M059J (cell line): ENCODE data around the gene TIGD4. TPM values are rescaled to one million over a fixed set of nuclear protein-coding genes. Genes with fewer than 3 reads are reported as not detected.
"Not testable (repeated sequence)": the region's sequence is repeated elsewhere in the genome, so short reads cannot be mapped to it uniquely, and the experiment has no call there.

Experiments used
- DNase-seq: peaks from one replicate; pipeline ENCODE4 v3.0.0-alpha.2; 2012; ENCODE audit warnings: low read depth
- total RNA-seq: library from RNA; depleted of rRNA; stranded (reverse); fragments of >200 nt; shearing (Covaris generic); gene quantifications from 2 replicates; pipeline ENCODE4 v1.2.3, GENCODE V29; 2014

TIGD4 gene
- total RNA-seq, 1 experiment from 2014 or later, result 0.30 TPM

GRCh38 chr4:152784490-152785350 is 5.2 kb upstream of the TIGD4 start:
- peak; percentile 19 for DNase-seq

GRCh38 chr4:152780267-152780778 is 793 bp upstream of the TIGD4 start:
- DNase-seq, result peak; percentile 39

GRCh38 chr4:152778656-152779512 is 646 bp downstream of the TIGD4 start:
- no peak for DNase-seq

- DNase-seq, result no peak
Measured at GRCh38 chr4:152777488-152777887, 2.0 kb downstream of the TIGD4 start.

GRCh38 chr4:152776352-152776751 is 3.2 kb downstream of the TIGD4 start:
- DNase-seq, result no peak

GRCh38 chr4:152773953-152774352 is 5.6 kb downstream of the TIGD4 start:
- no peak for DNase-seq

- no peak for DNase-seq
Measured at GRCh38 chr4:152773339-152773738, 6.2 kb downstream of the TIGD4 start.

- no peak for DNase-seq
Measured at GRCh38 chr4:152771741-152772533, 7.6 kb downstream of the TIGD4 start.

- DNase-seq, result not testable (repeated sequence)
Measured at GRCh38 chr4:152765069-152765737, 14.3 kb downstream of the TIGD4 start.

GRCh38 chr4:152763796-152764195 is 15.7 kb downstream of the TIGD4 start:
- no peak for DNase-seq

GRCh38 chr4:152748619-152749018 is 30.9 kb downstream of the TIGD4 start:
- DNase-seq, result no peak

GRCh38 chr4:152747444-152747843 is 32.1 kb downstream of the TIGD4 start:
- DNase-seq, result no peak

- no peak for DNase-seq
Measured at GRCh38 chr4:152738827-152739226, 40.7 kb downstream of the TIGD4 start.

GRCh38 chr4:152735906-152736305 is 43.6 kb downstream of the TIGD4 start:
- no peak for DNase-seq

GRCh38 chr4:152735396-152735859 is 44.1 kb downstream of the TIGD4 start:
- peak; percentile 27 for DNase-seq

GRCh38 chr4:152734699-152735050 is 44.9 kb downstream of the TIGD4 start:
- no peak for DNase-seq

- no peak for DNase-seq
Measured at GRCh38 chr4:152734015-152734698, 45.4 kb downstream of the TIGD4 start.

- DNase-seq, result no peak
Measured at GRCh38 chr4:152731997-152732396, 47.5 kb downstream of the TIGD4 start.

- DNase-seq, result peak; percentile 21
Measured at GRCh38 chr4:152729466-152729865, 50.1 kb downstream of the TIGD4 start.

GRCh38 chr4:152728343-152728742 is 51.2 kb downstream of the TIGD4 start:
- no peak for DNase-seq
